H1 (cell line): ENCODE data around the gene CCNYL1. TPM values are rescaled to one million over a fixed set of nuclear protein-coding genes. Genes with fewer than 3 reads are reported as not detected.

Experiments used
- CTCF ChIA-PET: fragments of 300-600 bp; sonication (Branson Sonifier 250); formaldehyde crosslinking; loops from one replicate; lab custom pipeline; 2021; ENCODE audit not compliant: partially characterized antibody; lab: Charles Lee
- POLR2A ChIA-PET: fragments of 300-600 bp; sonication (Branson Sonifier 250); formaldehyde crosslinking; loops from one replicate; lab custom pipeline; 2021; ENCODE audit warnings: inconsistent platforms; ENCODE audit not compliant: partially characterized antibody; lab: Charles Lee
- DNase-seq, 2 experiments: peaks; one replicate each; pipeline versions ENCODE4 v3.0.0 to v3.0.0-alpha.2; 2010 to 2022; ENCODE audit warnings: low spot score in 2 of 2, low read depth in 1 of 2, mixed read lengths in 1 of 2
- FAIRE-seq: peaks from 2 replicates; lab custom pipeline; 2011; peaks lifted over from hg19 to GRCh38; lab: Jason Lieb, UNC
- H2AFZ ChIP-seq: 2 replicates; pipeline ENCODE4 v1.8.1; 2012; ENCODE audit warnings: low read length, inconsistent platforms
- H2AK5ac ChIP-seq: 2 replicates; pipeline ENCODE4 v1.6.1; 2013; ENCODE audit warnings: low read depth, low read length
- H2BK120ac ChIP-seq: replicated peaks from 2 replicates; pipeline ENCODE3; 2013; ENCODE audit warnings: low read depth, low read length, inconsistent platforms
- H2BK12ac ChIP-seq: 2 replicates; pipeline ENCODE4 v1.6.1; 2013; ENCODE audit warnings: low read depth, low read length
- H2BK15ac ChIP-seq: 2 replicates; pipeline ENCODE4 v1.6.1; 2013; ENCODE audit warnings: low read length
- H2BK20ac ChIP-seq: 2 replicates; pipeline ENCODE4 v1.6.1; 2013; ENCODE audit warnings: low read length
- H2BK5ac ChIP-seq: 2 replicates; pipeline ENCODE4 v1.6.1; 2013; ENCODE audit warnings: low read depth, low read length
- H3K14ac ChIP-seq: 2 replicates; pipeline ENCODE4 v1.6.1; 2013; ENCODE audit warnings: inconsistent platforms; ENCODE audit not compliant: insufficient read length
- H3K18ac ChIP-seq: 2 replicates; pipeline ENCODE4 v1.6.1; 2013; ENCODE audit warnings: low read length; ENCODE audit errors: extremely low read depth
- H3K23ac ChIP-seq: 2 replicates; pipeline ENCODE4 v1.6.1; 2013; ENCODE audit warnings: inconsistent platforms; ENCODE audit not compliant: insufficient read length
- H3K23me2 ChIP-seq: 2 replicates; pipeline ENCODE4 v1.6.1; 2013; ENCODE audit warnings: low read depth, low read length
- H3K27ac ChIP-seq: 2 replicates; pipeline ENCODE4 v1.6.1; 2011; ENCODE audit warnings: low read depth, low read length, inconsistent platforms
- H3K27me3 ChIP-seq, 4 experiments: replicated peaks in 1 of 4; 1 replicate in 1 of 4; 2 replicates in 3 of 4; pipeline versions ENCODE4 v1.6.1 to v1.8.1; 2011 to 2013; ENCODE audit warnings: low read length in 3 of 4, mild to moderate bottlenecking in 3 of 4, inconsistent platforms in 2 of 4, mixed read lengths in 2 of 4, moderate library complexity in 1 of 4; ENCODE audit not compliant: control insufficient read depth in 3 of 4, insufficient read depth in 3 of 4; ENCODE audit errors: extremely low read depth in 1 of 4
- H3K36me3 ChIP-seq, 4 experiments: 2 replicates each; pipeline versions ENCODE4 v1.6.1 to v1.8.1; 2011 to 2013; ENCODE audit warnings: mild to moderate bottlenecking in 4 of 4, low read length in 3 of 4, moderate library complexity in 2 of 4, control low read depth in 1 of 4, inconsistent platforms in 1 of 4; ENCODE audit not compliant: insufficient read depth in 4 of 4, control insufficient read depth in 2 of 4
- H3K4ac ChIP-seq: replicated peaks from 2 replicates; pipeline ENCODE3; 2013; ENCODE audit warnings: low read length, low read depth, mixed read lengths, inconsistent platforms; ENCODE audit not compliant: insufficient read length
- H3K4me1 ChIP-seq, 4 experiments: replicated peaks in 1 of 4; 1 replicate in 1 of 4; 2 replicates in 3 of 4; pipeline versions ENCODE4 v1.6.1 to v1.8.1; 2011 to 2013; ENCODE audit warnings: low read length in 3 of 4, inconsistent platforms in 2 of 4, mixed read lengths in 1 of 4; ENCODE audit not compliant: insufficient read depth in 4 of 4, control insufficient read depth in 3 of 4
- H3K4me2 ChIP-seq, 2 experiments: 2 replicates each; pipeline versions ENCODE4 v1.6.1 to v1.8.1; 2011 to 2013; ENCODE audit warnings: low read depth in 2 of 2, low read length in 2 of 2, control low read depth in 1 of 2, inconsistent platforms in 1 of 2, mild to moderate bottlenecking in 1 of 2; ENCODE audit not compliant: insufficient read depth in 1 of 2
- H3K4me3 ChIP-seq, 4 experiments: fragments of 200-600, 300-600 bp in 1 of 4; sonication (generic), shearing (Covaris generic), sonication (Bioruptor Twin) in 1 of 4; 2 replicates each; pipeline versions ENCODE4 v1.5.1 to v1.8.1; 2011 to 2016; ENCODE audit warnings: low read length in 4 of 4, low read depth in 3 of 4, control low read depth in 2 of 4, inconsistent platforms in 2 of 4, mild to moderate bottlenecking in 2 of 4, mixed read lengths in 1 of 4, moderate library complexity in 1 of 4; ENCODE audit not compliant: insufficient read depth in 2 of 4; ENCODE audit errors: extremely low read depth in 1 of 4
- H3K56ac ChIP-seq: replicated peaks from 2 replicates; pipeline ENCODE3; 2013; ENCODE audit warnings: low read depth, mild to moderate bottlenecking, mixed read lengths, low read length, inconsistent platforms; ENCODE audit not compliant: insufficient read length
- H3K79me1 ChIP-seq: 2 replicates; pipeline ENCODE4 v1.6.1; 2013; ENCODE audit warnings: low read depth, low read length, control low read depth
- H3K79me2 ChIP-seq, 2 experiments: 2 replicates each; pipeline versions ENCODE4 v1.6.1 to v1.8.1; 2012 to 2013; ENCODE audit warnings: low read length in 2 of 2, mild to moderate bottlenecking in 2 of 2, inconsistent platforms in 1 of 2; ENCODE audit not compliant: insufficient read depth in 2 of 2, control insufficient read depth in 1 of 2
- H3K9ac ChIP-seq, 4 experiments: replicated peaks in 1 of 4; 1 replicate in 1 of 4; 2 replicates in 3 of 4; pipeline versions ENCODE4 v1.6.1 to v1.8.1; 2011 to 2013; ENCODE audit warnings: low read depth in 3 of 4, low read length in 3 of 4, control low read depth in 2 of 4, mild to moderate bottlenecking in 2 of 4, moderate library complexity in 2 of 4, inconsistent platforms in 1 of 4; ENCODE audit errors: extremely low read depth in 1 of 4
- H3K9me3 ChIP-seq, 2 experiments: 2 replicates each; pipeline versions ENCODE4 v1.6.1 to v1.8.1; 2012 to 2013; ENCODE audit warnings: mild to moderate bottlenecking in 2 of 2, moderate library complexity in 2 of 2, control low read depth in 1 of 2, inconsistent platforms in 1 of 2, low read depth in 1 of 2, low read length in 1 of 2, mixed read lengths in 1 of 2; ENCODE audit not compliant: insufficient read depth in 2 of 2
- H4K20me1 ChIP-seq, 2 experiments: replicated peaks in 1 of 2; 2 replicates each; pipeline versions ENCODE3 to v1.8.1; 2011 to 2013; ENCODE audit warnings: inconsistent platforms in 2 of 2, low read length in 2 of 2, mild to moderate bottlenecking in 1 of 2; ENCODE audit not compliant: insufficient read depth in 2 of 2, control insufficient read depth in 1 of 2
- H4K5ac ChIP-seq: 2 replicates; pipeline ENCODE4 v1.6.1; 2013; ENCODE audit warnings: low read length, low read depth, mixed read lengths, inconsistent platforms; ENCODE audit not compliant: insufficient read length
- H4K8ac ChIP-seq: 2 replicates; pipeline ENCODE4 v1.8.0; 2013; ENCODE audit warnings: mild to moderate bottlenecking, moderate library complexity, low read length, inconsistent platforms; ENCODE audit not compliant: insufficient read depth; ENCODE audit errors: extremely low read depth
- H4K91ac ChIP-seq: replicated peaks from 2 replicates; pipeline ENCODE3; 2013; ENCODE audit warnings: low read length, mixed read lengths, inconsistent platforms; ENCODE audit not compliant: insufficient read length
- CHD2 ChIP-seq: IDR thresholded peaks from 2 replicates; pipeline ENCODE4 v1.6.1; 2012; ENCODE audit warnings: low read length, improper control_type of control experiment
- EZH2 ChIP-seq: fragments of 200-600 bp; sonication (generic); IDR thresholded peaks from 2 replicates; pipeline ENCODE4 v1.7.1; 2012; ENCODE audit warnings: low read depth, mild to moderate bottlenecking, moderate library complexity, low read length, inconsistent platforms; ENCODE audit not compliant: severe bottlenecking
- GABPA ChIP-seq: IDR thresholded peaks from 2 replicates; pipeline ENCODE4 v1.6.1; 2011; ENCODE audit warnings: mild to moderate bottlenecking, low read length, moderate library complexity, borderline replicate concordance; ENCODE audit not compliant: insufficient read depth
- RBBP5 ChIP-seq: IDR thresholded peaks from 2 replicates; pipeline ENCODE4 v1.7.1; 2012; ENCODE audit warnings: low read depth, mild to moderate bottlenecking, inconsistent platforms, low read length, moderate library complexity, borderline replicate concordance
- SAP30 ChIP-seq: fragments of 300-600 bp; sonication (generic); IDR thresholded peaks from 2 replicates; pipeline ENCODE4 v1.7.1; 2012; ENCODE audit warnings: low read length, moderate library complexity, mild to moderate bottlenecking, inconsistent platforms; ENCODE audit not compliant: insufficient read depth, insufficient replicate concordance
- WGBS, 2 experiments: shearing (Covaris generic) in 1 of 2; methylation state at CpG; one replicate each; pipeline versions ENCODE4 v1.1.6 to v1.1.7; 2013 to 2015; ENCODE audit warnings: low lambda C conversion rate in 2 of 2, mixed read lengths in 2 of 2, inconsistent platforms in 1 of 2, low coverage in 1 of 2, missing lambda C conversion rate in 1 of 2; ENCODE audit not compliant: insufficient replicate concordance in 2 of 2, insufficient coverage in 1 of 2, insufficient read length in 1 of 2; ENCODE audit errors: extremely low coverage in 1 of 2, missing lambda C conversion rate in 1 of 2; 5-methylcytosine and 5-hydroxymethylcytosine counted together
- polyA plus RNA-seq, 7 experiments: library from polyadenylated mRNA; depleted of rRNA in 3 of 7; stranded (reverse) in 5 of 7; unstranded in 2 of 7; fragments of >200 nt in 5 of 7; fragments of 200-250 nt in 2 of 7; gene quantifications; 1 replicate in 5 of 7; 2 replicates in 1 of 7; 4 replicates in 1 of 7; pipeline versions ENCODE4 v1.2.1 to v1.2.3, GENCODE V29; 2011 to 2013; ENCODE audit warnings: missing spikeins in 2 of 7, mixed read lengths in 2 of 7
- total RNA-seq: library from RNA; stranded (reverse); fragmentation: NEBNext Ultra II Directional; extraction: Animal tissue kit (Norgen Biotek cat#: 25700); gene quantifications from 2 replicates; pipeline ENCODE4 v1.2.1, GENCODE V29; 2021

Gene CCNYL1
- total and polyA plus RNA-seq, 2 of the 8 experiments (the other 6 are each of a cell fraction or from before 2014, with no cell fraction given), result 13.3 to 35.4 TPM

DNA sequence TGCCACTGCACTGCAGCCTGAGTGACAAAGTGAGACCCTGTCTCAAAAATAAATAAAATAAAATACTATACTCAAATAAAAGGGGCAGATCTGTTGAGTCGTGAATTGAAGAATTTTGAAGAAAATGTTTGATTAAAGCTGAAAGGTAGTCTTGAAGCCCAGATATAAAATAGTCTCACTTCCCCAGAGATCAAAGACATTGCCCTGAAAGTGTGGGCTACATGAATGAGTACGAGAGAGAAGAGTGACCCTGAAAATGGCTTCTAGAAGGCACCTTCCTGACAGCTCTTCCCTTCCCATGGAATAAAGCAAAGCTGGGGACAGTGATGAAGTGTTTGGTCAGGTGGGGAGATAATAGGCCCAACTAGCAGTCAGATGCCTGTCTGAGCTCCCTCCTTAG lies 72.1 kb downstream of the CCNYL1 start:
- H2BK5ac ChIP-seq, result no peak overlapping the region
- no peaks in the 10 kb centered on the region for H3K27me3 ChIP-seq
- no peak overlapping the region for H4K8ac ChIP-seq
- no peak overlapping the region for H3K4ac ChIP-seq
- no peaks in the 10 kb centered on the region for H3K79me2 ChIP-seq
- H3K14ac ChIP-seq, result no peak overlapping the region
- no peak overlapping the region for H3K4me2 ChIP-seq
- H2AK5ac ChIP-seq, result no peak overlapping the region
- H3K36me3 ChIP-seq, result no peaks in the 10 kb centered on the region
- ChIA-PET POLR2A (interaction anchor here (0.6 to 1.2 kb wide), 4 partner anchors 8 to 242 kb away, joined by 3 read pairs; partner anchors contain the start of genes FZD5 and PLEKHM3), CTCF (interaction anchor here (0.7 to 4.6 kb wide), 9 partner anchors 8 to 289 kb away, joined by 3 to 20 read pairs (median 4); no protein-coding TSS in a partner anchor)
- 90% methylated on average over 2 of the region's 2 CpGs; no CpG with 5 or more reads in 1 of the 2 experiments for WGBS, 2 experiments
- H3K23me2 ChIP-seq, result no peaks in the 10 kb centered on the region
- no peak overlapping the region for H2AFZ ChIP-seq
- H3K4me3 ChIP-seq, result no peak overlapping the region
- DNase-seq (no peak), FAIRE-seq (no peak)
- no peaks in the 10 kb centered on the region for H3K79me1 ChIP-seq
- H3K4me1 ChIP-seq, result peaks cover 0 to 3% (median under 1%) of the 10 kb centered on the region in 4 experiments; a peak in 3 of 7 replicates
- no peak overlapping the region for H2BK12ac ChIP-seq
- H4K20me1 ChIP-seq, result no peaks in the 10 kb centered on the region
- H4K91ac ChIP-seq, result no peak overlapping the region
- TF ChIP-seq EZH2 (no peak), RBBP5 (no peak), SAP30 (no peak), CHD2 (no peak), GABPA (no peak)
- no peak overlapping the region for H2BK20ac ChIP-seq
- no peak overlapping the region for H3K18ac ChIP-seq
- H2BK120ac ChIP-seq, result no peak overlapping the region
- H3K27ac ChIP-seq, result no peak overlapping the region
- no peak overlapping the region for H3K23ac ChIP-seq
- H2BK15ac ChIP-seq, result no peak overlapping the region
- no peaks in the 10 kb centered on the region for H3K9me3 ChIP-seq
- no peak overlapping the region for H4K5ac ChIP-seq
- no peak overlapping the region for H3K56ac ChIP-seq
- no peak overlapping the region for H3K9ac ChIP-seq
